Measurements from ENCODE around the gene MRPL51.
"Not testable (repeated sequence)": the region's sequence is repeated elsewhere in the genome, so short reads cannot be mapped to it uniquely, and the experiment has no call there.

Gene MRPL51

DNA sequence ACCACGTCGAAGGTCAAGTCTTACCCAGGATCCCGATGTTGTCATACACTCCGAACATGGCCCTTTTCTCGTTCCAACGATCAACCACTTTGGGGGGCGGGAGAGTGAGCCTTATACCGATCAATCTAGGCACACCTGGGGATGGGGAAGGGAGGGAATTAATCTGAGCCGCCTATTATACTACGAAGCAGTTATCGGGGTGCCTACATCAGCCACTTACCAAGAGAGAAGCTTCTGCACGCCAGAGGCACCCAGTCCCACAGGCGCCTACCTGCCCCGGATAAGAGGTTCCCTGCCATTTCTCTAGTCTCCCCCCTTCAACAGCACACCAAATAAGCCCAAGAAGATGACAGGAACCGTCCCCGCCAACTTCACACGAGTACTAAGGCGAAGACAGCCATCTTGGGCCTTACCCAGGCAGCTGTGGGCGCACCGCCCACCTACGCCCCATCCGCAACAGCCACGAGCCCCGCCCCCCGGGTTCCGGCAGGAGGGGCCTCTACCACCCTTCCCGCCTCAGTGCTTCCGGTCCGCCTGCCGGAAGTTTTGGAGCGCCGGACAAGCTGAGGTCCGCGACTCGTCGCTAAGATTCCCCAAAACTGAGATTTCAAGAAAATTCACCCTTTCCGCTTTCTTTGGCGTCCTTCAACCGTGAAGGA lies at the start of gene MRPL51:
TSS of gene MRPL51 (minus strand) at position 425 of the 659 bp plus-strand sequence. CDS start at position 299, 126 bp downstream.
- peak; percentile 95 for DNase-seq (ENCODE audit: low spot score)

GRCh38 chr12:6542209-6543009 lies 49.3 kb upstream of the MRPL51 start:
- DNase-seq (ENCODE audit: low spot score): no peak

GRCh38 chr12:6541371-6542165 lies 48.5 kb upstream of the MRPL51 start:
- DNase-seq (ENCODE audit: low spot score): no peak

GRCh38 chr12:6540181-6540877 lies 47.3 kb upstream of the MRPL51 start:
- peak; percentile 97 for DNase-seq (ENCODE audit: low spot score)

GRCh38 chr12:6539707-6540134 lies 46.7 kb upstream of the MRPL51 start:
- DNase-seq (ENCODE audit: low spot score): no peak

- no peak for DNase-seq (ENCODE audit: low spot score)
These were observed 46.2 kb upstream of the MRPL51 start for GRCh38 chr12:6539314-6539682.

GRCh38 chr12:6538420-6539313 lies 45.6 kb upstream of the MRPL51 start:
- no peak for DNase-seq (ENCODE audit: low spot score)

DNA sequence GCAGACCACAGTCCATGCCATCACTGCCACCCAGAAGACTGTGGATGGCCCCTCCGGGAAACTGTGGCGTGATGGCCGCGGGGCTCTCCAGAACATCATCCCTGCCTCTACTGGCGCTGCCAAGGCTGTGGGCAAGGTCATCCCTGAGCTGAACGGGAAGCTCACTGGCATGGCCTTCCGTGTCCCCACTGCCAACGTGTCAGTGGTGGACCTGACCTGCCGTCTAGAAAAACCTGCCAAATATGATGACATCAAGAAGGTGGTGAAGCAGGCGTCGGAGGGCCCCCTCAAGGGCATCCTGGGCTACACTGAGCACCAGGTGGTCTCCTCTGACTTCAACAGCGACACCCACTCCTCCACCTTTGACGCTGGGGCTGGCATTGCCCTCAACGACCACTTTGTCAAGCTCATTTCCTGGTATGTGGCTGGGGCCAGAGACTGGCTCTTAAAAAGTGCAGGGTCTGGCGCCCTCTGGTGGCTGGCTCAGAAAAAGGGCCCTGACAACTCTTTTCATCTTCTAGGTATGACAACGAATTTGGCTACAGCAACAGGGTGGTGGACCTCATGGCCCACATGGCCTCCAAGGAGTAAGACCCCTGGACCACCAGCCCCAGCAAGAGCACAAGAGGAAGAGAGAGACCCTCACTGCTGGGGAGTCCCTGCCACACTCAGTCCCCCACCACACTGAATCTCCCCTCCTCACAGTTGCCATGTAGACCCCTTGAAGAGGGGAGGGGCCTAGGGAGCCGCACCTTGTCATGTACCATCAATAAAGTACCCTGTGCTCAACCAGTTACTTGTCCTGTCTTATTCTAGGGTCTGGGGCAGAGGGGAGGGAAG lies 44.7 kb upstream of the MRPL51 start:
- not testable (repeated sequence) for DNase-seq (ENCODE audit: low spot score)

DNA sequence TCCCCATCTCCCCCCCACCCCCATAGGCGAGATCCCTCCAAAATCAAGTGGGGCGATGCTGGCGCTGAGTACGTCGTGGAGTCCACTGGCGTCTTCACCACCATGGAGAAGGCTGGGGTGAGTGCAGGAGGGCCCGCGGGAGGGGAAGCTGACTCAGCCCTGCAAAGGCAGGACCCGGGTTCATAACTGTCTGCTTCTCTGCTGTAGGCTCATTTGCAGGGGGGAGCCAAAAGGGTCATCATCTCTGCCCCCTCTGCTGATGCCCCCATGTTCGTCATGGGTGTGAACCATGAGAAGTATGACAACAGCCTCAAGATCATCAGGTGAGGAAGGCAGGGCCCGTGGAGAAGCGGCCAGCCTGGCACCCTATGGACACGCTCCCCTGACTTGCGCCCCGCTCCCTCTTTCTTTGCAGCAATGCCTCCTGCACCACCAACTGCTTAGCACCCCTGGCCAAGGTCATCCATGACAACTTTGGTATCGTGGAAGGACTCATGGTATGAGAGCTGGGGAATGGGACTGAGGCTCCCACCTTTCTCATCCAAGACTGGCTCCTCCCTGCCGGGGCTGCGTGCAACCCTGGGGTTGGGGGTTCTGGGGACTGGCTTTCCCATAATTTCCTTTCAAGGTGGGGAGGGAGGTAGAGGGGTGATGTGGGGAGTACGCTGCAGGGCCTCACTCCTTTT lies 44.0 kb upstream of the MRPL51 start:
- no peak for DNase-seq (ENCODE audit: low spot score)

DNA sequence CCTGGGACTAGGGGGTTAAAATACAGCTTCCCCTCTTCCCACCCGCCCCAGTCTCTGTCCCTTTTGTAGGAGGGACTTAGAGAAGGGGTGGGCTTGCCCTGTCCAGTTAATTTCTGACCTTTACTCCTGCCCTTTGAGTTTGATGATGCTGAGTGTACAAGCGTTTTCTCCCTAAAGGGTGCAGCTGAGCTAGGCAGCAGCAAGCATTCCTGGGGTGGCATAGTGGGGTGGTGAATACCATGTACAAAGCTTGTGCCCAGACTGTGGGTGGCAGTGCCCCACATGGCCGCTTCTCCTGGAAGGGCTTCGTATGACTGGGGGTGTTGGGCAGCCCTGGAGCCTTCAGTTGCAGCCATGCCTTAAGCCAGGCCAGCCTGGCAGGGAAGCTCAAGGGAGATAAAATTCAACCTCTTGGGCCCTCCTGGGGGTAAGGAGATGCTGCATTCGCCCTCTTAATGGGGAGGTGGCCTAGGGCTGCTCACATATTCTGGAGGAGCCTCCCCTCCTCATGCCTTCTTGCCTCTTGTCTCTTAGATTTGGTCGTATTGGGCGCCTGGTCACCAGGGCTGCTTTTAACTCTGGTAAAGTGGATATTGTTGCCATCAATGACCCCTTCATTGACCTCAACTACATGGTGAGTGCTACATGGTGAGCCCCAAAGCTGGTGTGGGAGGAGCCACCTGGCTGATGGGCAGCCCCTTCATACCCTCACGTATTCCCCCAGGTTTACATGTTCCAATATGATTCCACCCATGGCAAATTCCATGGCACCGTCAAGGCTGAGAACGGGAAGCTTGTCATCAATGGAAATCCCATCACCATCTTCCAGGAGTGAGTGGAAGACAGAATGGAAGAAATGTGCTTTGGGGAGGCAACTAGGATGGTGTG lies 43.1 kb upstream of the MRPL51 start:
- DNase-seq (ENCODE audit: low spot score): no peak

DNA sequence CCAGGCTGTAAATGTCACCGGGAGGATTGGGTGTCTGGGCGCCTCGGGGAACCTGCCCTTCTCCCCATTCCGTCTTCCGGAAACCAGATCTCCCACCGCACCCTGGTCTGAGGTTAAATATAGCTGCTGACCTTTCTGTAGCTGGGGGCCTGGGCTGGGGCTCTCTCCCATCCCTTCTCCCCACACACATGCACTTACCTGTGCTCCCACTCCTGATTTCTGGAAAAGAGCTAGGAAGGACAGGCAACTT lies 42.6 kb upstream of the MRPL51 start:
- DNase-seq (ENCODE audit: low spot score): no peak

DNA sequence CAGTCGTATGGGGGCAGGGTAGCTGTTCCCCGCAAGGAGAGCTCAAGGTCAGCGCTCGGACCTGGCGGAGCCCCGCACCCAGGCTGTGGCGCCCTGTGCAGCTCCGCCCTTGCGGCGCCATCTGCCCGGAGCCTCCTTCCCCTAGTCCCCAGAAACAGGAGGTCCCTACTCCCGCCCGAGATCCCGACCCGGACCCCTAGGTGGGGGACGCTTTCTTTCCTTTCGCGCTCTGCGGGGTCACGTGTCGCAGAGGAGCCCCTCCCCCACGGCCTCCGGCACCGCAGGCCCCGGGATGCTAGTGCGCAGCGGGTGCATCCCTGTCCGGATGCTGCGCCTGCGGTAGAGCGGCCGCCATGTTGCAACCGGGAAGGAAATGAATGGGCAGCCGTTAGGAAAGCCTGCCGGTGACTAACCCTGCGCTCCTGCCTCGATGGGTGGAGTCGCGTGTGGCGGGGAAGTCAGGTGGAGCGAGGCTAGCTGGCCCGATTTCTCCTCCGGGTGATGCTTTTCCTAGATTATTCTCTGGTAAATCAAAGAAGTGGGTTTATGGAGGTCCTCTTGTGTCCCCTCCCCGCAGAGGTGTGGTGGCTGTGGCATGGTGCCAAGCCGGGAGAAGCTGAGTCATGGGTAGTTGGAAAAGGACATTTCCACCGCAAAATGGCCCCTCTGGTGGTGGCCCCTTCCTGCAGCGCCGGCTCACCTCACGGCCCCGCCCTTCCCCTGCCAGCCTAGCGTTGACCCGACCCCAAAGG lies 42.1 kb upstream of the MRPL51 start:
- DNase-seq (ENCODE audit: low spot score): peak; percentile 74

DNA sequence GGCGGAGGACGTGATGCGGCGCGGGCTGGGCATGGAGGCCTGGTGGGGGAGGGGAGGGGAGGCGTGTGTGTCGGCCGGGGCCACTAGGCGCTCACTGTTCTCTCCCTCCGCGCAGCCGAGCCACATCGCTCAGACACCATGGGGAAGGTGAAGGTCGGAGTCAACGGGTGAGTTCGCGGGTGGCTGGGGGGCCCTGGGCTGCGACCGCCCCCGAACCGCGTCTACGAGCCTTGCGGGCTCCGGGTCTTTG lies 41.6 kb upstream of the MRPL51 start:
- no peak for DNase-seq (ENCODE audit: low spot score)

DNA sequence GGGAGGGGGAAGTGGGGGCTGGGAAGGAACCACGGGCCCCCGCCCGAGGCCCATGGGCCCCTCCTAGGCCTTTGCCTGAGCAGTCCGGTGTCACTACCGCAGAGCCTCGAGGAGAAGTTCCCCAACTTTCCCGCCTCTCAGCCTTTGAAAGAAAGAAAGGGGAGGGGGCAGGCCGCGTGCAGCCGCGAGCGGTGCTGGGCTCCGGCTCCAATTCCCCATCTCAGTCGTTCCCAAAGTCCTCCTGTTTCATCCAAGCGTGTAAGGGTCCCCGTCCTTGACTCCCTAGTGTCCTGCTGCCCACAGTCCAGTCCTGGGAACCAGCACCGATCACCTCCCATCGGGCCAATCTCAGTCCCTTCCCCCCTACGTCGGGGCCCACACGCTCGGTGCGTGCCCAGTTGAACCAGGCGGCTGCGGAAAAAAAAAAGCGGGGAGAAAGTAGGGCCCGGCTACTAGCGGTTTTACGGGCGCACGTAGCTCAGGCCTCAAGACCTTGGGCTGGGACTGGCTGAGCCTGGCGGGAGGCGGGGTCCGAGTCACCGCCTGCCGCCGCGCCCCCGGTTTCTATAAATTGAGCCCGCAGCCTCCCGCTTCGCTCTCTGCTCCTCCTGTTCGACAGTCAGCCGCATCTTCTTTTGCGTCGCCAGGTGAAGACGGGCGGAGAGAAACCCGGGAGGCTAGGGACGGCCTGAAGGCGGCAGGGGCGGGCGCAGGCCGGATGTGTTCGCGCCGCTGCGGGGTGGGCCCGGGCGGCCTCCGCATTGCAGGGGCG lies 41.0 kb upstream of the MRPL51 start, which contains the start of gene GAPDH:
TSS of gene GAPDH (plus strand) at position 595 of the 772 bp plus-strand sequence. CDS start 316 bp downstream, outside the sequence.
- DNase-seq (ENCODE audit: low spot score): peak; percentile 91

DNA sequence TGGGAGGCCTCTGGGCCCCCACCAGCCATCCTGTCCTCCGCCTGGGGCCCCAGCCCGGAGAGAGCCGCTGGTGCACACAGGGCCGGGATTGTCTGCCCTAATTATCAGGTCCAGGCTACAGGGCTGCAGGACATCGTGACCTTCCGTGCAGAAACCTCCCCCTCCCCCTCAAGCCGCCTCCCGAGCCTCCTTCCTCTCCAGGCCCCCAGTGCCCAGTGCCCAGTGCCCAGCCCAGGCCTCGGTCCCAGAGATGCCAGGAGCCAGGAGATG lies 40.5 kb upstream of the MRPL51 start:
- DNase-seq (ENCODE audit: low spot score): no peak

DNA sequence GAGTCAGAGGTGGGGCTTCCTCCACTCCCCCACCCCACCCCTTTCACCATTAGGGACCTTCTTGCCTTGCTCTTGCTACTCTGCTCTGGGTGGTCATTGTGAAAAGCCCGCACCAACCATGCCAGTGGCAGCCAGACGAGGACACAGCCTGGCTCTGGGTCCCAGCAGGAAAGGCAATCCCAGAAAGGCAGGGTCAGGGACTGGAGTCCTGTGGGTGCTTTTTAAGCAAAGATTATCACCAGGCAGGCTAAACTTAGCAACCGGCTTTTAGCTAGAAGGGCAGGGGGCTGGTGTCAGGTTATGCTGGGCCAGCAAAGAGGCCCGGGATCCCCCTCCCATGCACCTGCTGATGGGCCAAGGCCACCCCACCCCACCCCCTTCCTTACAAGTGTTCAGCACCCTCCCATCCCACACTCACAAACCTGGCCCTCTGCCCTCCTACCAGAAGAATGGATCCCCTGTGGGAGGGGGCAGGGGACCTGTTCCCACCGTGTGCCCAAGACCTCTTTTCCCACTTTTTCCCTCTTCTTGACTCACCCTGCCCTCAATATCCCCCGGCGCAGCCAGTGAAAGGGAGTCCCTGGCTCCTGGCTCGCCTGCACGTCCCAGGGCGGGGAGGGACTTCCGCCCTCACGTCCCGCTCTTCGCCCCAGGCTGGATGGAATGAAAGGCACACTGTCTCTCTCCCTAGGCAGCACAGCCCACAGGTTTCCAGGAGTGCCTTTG lies 40.0 kb upstream of the MRPL51 start:
- DNase-seq (ENCODE audit: low spot score): peak; percentile 72
